BJ (cell line): Measurements from ENCODE around the gene ZC3H12A. TPM values are rescaled to one million over a fixed set of nuclear protein-coding genes. Genes with fewer than 3 reads are reported as not detected.
A peak's percentile ranks its signal among the peaks of the same experiment; 100 is the strongest.

Experiments
- CTCF ChIA-PET: fragments of 350-600 bp; formaldehyde crosslinking; extraction: SDS; loops from one replicate; lab custom pipeline; 2021; ENCODE audit warnings: antibody characterized with exemption, inconsistent platforms; lab: Yijun Ruan, JAX
- POLR2A ChIA-PET: fragments of 300-600 bp; sonication (Branson Sonifier 250); formaldehyde crosslinking; extraction: SDS; loops from one replicate; lab custom pipeline; 2021; ENCODE audit warnings: antibody characterized with exemption; lab: Charles Lee
- DNase-seq: peaks from one replicate; pipeline ENCODE4 v3.0.0-alpha.2; 2011; ENCODE audit warnings: low read depth
- H3K27me3 ChIP-seq: 2 replicates; pipeline ENCODE4 v1.6.0; 2011; ENCODE audit warnings: low read length; ENCODE audit not compliant: control insufficient read depth, insufficient read depth
- H3K36me3 ChIP-seq: 2 replicates; pipeline ENCODE4 v1.5.1; 2011; ENCODE audit warnings: low read length; ENCODE audit not compliant: control insufficient read depth, insufficient read depth
- H3K4me3 ChIP-seq: 2 replicates; pipeline ENCODE4 v1.5.1; 2011; ENCODE audit warnings: low read depth, mild to moderate bottlenecking, control low read depth, low read length
- CTCF ChIP-seq: IDR thresholded peaks from 2 replicates; pipeline ENCODE4 v1.5.1; 2011; ENCODE audit warnings: low read depth, mild to moderate bottlenecking, control low read depth, inconsistent platforms, low read length, moderate library complexity; ENCODE audit not compliant: insufficient read depth
- polyA plus RNA-seq: library from polyadenylated mRNA; depleted of rRNA; stranded (reverse); fragments of >200 nt; gene quantifications from 2 replicates; pipeline ENCODE4 v1.2.3, GENCODE V29; 2011

Gene ZC3H12A
- polyA plus RNA-seq, 1 experiment, result 8.9 TPM

- TF ChIP-seq CTCF, result no peak
- no peaks in the 10 kb centered on the region for H3K36me3 ChIP-seq
- H3K4me3 ChIP-seq, result peak overlapping the region; percentile 17
- POLR2A ChIA-PET, result no interaction called here
- no peaks in the 10 kb centered on the region for H3K27me3 ChIP-seq
- CTCF ChIA-PET, result interaction anchor here (0.7 to 10.0 kb wide), 6 partner anchors 9 to 955 kb away, joined by 3 to 116 read pairs (median 4); partner anchors contain the start of genes CDCA8 and MEAF6
- DNase-seq, result no peak
Measured at GRCh38 chr1:37471345-37472231, 2.8 kb upstream of the ZC3H12A start.

- Histone ChIP-seq H3K36me3 (no peaks in the 10 kb centered on the region), H3K4me3 (no peak overlapping the region), H3K27me3 (no peaks in the 10 kb centered on the region)
- TF ChIP-seq CTCF, result no peak
- POLR2A ChIA-PET, result no interaction called here
- CTCF ChIA-PET, result interaction anchor here (1.0 to 10.0 kb wide), 6 partner anchors 9 to 956 kb away, joined by 3 to 116 read pairs (median 4); partner anchors contain the start of gene MEAF6
- DNase-seq, result no peak
Measured at GRCh38 chr1:37472281-37472680, 2.1 kb upstream of the ZC3H12A start.

- H3K36me3 ChIP-seq, result peaks cover under 1% of the 10 kb centered on the region; the same call in 1 of the 2 replicates
- ChIA-PET CTCF (interaction anchor here (1.3 to 10.0 kb wide), 3 partner anchors 14 to 33 kb away, joined by 3 to 116 read pairs (median 41); no protein-coding TSS in a partner anchor), POLR2A (no interaction called here)
- DNase-seq, result no peak
- no peaks in the 10 kb centered on the region for H3K27me3 ChIP-seq
- TF ChIP-seq CTCF, result no peak
- H3K4me3 ChIP-seq, result no peak overlapping the region
Measured at GRCh38 chr1:37472994-37473393, 1.4 kb upstream of the ZC3H12A start.

GRCh38 chr1:37473431-37474045 is 842 bp upstream of the ZC3H12A start:
- Histone ChIP-seq H3K36me3 (peaks cover 2% of the 10 kb centered on the region; the same call in 1 of the 2 replicates), H3K4me3 (peak overlapping the region; percentile 75), H3K27me3 (no peaks in the 10 kb centered on the region)
- DNase-seq, result no peak
- POLR2A ChIA-PET, result interaction anchor here (0.6 kb wide), 1 partner anchor 1746 kb away, joined by 7 read pairs; no protein-coding TSS in a partner anchor
- peak; percentile 3; the same call in 1 of the 2 replicates for TF ChIP-seq CTCF
- CTCF ChIA-PET, result interaction anchor here (1.3 to 10.0 kb wide), 3 partner anchors 13 to 33 kb away, joined by 3 to 116 read pairs (median 41); no protein-coding TSS in a partner anchor
